Measurements from ENCODE around the gene TRIM34. TPM values are rescaled to one million over a fixed set of nuclear protein-coding genes. Genes with fewer than 3 reads are reported as not detected.
A peak's percentile ranks its signal among the peaks of the same experiment; 100 is the strongest.
"Not testable (repeated sequence)": the region's sequence is repeated elsewhere in the genome, so short reads cannot be mapped to it uniquely, and the experiment has no call there.

The TRIM34 gene, protein sequence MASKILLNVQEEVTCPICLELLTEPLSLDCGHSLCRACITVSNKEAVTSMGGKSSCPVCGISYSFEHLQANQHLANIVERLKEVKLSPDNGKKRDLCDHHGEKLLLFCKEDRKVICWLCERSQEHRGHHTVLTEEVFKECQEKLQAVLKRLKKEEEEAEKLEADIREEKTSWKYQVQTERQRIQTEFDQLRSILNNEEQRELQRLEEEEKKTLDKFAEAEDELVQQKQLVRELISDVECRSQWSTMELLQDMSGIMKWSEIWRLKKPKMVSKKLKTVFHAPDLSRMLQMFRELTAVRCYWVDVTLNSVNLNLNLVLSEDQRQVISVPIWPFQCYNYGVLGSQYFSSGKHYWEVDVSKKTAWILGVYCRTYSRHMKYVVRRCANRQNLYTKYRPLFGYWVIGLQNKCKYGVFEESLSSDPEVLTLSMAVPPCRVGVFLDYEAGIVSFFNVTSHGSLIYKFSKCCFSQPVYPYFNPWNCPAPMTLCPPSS
- polyA plus RNA-seq (ENCODE audit: insufficient read length) = 4.5 TPM

DNA sequence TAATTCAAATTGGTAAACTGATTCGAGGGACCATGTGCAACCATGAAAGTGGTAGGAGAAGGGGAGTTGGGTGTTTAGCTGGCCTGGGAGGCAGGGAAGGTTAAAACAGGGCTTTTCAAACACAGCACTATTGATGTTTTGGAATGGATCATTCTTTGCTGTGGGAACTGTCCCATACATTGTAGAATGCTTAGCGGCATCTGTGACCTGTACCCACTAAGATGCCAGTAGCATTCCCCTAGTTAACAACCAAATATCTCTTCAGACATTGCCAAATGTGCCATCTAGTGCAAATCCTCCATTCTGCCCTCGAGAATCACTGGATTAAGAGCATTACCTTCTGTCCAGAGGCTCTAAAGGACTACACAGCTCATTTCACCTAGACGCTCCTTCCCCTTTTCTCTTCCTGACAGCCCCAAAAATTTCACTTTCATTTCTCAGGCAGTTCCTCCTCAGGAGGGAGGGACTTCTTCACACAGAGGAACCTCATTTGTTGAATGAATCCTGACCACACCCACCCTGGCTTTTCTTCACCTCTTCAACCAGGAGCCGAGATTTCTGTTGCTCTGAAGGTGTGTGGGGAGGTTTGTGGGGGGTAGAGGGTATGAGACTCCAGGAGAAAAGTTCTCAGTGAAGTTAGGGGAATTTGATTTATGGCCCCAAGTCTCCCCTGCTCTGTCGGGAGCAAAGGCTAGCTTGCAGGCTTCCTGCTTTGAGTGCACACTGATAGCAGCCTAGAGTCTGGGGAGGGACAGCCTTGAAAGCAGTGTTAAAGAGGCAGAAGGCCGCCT is at the start of gene TRIM34:
TRIM34 (plus strand) TSS at position 513 of the 791 bp plus-strand sequence. CDS start 7,331 bp downstream, outside the sequence.
- DNase-seq (ENCODE audit: low read depth) = peak; percentile 71

DNA sequence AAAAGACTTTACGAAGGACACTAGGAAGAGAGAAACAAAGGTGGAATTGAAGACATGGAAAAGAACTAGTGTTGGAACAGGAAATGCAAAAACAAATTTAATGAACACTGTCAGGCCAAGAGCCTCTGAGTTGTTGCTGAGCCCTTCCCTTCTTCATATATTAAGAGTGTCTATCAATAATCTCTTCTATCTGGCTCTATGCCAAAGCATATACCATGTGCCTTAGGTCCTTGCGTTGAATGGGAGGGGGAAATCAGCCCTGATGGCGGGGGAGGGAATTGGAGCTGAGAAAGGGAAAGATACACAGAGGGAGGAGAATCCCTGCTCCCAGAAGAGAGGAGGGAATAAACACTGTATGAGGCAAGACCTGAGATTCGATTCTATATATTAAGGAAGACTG is 49.6 kb upstream of the TRIM34 start:
- no peak for DNase-seq (ENCODE audit: low read depth)

DNA sequence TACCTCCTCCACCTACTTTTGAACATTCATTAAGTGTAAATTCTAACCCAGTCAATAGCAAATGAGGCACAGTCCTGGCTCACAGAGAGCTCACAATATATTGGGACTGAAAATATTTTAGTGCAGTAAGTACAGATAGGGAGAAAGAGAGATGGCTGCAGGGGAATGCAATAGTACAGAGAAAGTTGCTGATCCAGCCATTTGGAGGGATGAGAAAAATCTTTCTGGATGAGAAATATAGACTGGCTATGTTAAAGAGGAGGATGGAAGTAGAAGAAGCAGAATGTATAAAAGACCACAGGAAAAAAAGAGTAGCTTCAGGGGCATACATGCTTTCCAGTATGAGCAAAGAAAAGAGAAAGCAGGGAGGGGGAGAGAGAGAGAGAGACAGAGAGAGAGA is 47.7 kb upstream of the TRIM34 start:
- no peak for DNase-seq (ENCODE audit: low read depth)

DNA sequence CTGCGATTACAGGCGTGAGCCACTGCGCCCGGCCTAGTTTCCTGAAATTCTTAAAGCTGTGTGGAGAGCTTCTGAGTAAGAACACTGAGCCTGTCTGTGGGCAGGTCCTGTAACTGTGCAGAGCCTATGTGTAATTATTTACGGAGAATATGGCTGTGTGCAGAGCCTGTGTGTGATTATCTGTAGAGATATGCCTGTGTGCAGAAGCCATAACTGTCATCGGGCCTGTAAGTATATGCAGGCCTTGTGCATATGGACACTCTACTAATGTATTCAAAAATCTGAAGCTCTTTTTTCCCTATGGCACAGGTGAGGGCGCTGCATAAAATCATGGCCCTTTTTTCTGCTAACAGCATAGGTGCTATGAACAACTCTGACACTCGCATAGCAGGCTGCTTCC is 44.2 kb upstream of the TRIM34 start, which contains the start of gene OR52B6:
OR52B6 (plus strand) TSS at position 301 of the 400 bp plus-strand sequence; CDS start at position 301, 0 bp downstream.
- no peak for DNase-seq (ENCODE audit: low read depth)

DNA sequence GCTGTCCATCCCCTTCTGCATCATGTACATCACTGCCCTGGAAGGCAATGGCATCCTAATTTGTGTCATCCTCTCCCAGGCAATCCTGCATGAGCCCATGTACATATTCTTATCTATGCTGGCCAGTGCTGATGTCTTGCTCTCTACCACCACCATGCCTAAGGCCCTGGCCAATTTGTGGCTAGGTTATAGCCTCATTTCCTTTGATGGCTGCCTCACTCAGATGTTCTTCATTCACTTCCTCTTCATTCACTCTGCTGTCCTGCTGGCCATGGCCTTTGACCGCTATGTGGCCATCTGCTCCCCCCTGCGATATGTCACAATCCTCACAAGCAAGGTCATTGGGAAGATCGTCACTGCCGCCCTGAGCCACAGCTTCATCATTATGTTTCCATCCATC is 43.8 kb upstream of the TRIM34 start:
- DNase-seq (ENCODE audit: low read depth) = no peak

DNA sequence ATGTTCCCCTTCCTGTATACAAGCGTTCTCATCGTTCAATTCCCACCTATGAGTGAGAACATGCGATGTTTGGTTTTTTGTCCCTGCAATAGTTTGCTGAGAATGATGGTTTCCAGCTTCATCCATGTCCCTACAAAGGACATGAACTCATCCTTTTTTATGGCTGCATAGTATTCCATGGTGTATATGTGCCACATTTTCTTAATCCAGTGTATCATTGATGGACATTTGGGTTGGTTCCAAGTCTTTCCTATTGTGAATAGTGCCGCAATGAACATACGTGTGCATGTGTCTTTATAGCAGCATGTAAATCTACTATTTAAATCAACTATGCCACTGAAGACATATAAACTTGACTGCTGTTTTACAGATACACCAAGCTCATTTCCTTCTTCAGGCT is 40.3 kb upstream of the TRIM34 start:
- DNase-seq (ENCODE audit: low read depth) = not testable (repeated sequence)

DNA sequence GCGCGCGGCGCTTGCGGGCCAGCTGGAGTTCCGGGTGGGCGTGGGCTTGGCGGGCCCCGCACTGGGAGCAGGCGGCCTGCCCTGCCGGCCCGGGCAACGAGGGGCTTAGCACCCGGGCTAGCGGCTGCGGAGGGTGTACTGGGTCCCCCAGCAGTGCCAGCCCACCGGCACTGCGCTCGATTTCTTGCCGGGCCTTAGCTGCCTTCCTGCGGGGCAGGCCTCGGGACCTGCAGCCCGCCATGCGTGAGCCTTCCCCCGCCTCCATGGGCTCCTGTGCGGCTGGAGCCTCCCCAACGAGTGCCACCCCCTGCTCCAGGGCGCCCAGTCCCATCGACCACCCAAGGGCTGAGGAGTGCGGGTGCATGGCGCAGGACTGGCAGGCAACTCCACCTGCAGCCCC is 34.9 kb upstream of the TRIM34 start:
- not testable (repeated sequence) for DNase-seq (ENCODE audit: low read depth)

DNA sequence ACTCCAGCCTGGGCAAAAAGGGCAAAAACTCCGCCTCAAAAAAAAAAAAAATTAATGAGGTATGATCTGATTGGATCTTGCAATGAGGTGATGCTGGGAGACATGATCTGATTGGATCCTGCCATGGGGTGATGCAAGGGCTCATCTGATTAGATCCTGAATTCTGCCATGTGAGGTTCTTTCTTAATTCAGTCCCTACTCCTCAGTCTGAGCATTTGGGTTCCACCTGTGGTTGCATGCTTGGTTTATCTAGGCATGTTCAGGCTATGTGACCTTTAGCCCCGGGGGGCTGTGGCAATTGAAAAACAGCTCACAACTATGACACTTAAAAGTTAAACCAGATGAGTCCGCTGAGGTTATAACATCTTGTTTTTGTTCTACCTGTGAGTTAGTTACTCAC is 33.2 kb upstream of the TRIM34 start:
- DNase-seq (ENCODE audit: low read depth) = no peak

DNA sequence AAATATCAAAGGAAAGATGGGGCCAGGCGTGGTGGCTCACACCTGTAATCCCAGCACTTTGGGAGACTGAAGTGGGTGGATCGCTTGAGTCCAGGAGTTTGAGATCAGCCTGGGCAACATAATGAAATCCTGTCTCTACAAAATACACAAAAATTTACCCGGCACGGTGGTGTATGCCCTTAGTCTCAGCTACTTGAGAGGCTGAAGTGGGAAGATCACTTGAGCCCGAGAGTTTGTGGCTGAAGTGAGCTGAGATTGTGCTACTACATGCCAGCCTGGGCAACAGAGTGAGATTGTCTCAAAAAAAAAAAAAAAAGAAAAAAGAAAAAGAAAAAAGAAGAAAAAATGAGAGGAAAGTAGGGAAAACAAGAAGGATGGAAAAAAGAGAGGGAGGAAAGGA is 32.2 kb upstream of the TRIM34 start:
- DNase-seq (ENCODE audit: low read depth) = no peak

DNA sequence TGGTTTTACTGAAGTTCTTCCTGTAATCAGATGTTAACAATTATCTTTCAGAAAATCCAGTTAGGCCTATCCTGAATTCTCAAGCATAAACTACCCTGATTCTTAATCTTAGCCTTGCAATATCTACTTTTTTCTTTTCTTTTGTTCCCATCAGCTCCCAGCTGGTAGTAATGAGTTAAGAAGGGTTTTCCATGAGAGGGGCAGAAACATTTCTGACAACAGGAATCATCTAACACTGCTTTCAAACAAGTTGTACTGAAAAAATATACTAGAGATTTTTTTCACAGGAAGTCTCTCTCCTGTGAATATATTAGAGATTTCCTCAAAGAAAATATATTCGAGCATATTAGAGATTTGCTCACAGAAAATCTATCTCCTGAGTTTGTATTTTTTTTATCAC is 31.7 kb upstream of the TRIM34 start:
- no peak for DNase-seq (ENCODE audit: low read depth)

DNA sequence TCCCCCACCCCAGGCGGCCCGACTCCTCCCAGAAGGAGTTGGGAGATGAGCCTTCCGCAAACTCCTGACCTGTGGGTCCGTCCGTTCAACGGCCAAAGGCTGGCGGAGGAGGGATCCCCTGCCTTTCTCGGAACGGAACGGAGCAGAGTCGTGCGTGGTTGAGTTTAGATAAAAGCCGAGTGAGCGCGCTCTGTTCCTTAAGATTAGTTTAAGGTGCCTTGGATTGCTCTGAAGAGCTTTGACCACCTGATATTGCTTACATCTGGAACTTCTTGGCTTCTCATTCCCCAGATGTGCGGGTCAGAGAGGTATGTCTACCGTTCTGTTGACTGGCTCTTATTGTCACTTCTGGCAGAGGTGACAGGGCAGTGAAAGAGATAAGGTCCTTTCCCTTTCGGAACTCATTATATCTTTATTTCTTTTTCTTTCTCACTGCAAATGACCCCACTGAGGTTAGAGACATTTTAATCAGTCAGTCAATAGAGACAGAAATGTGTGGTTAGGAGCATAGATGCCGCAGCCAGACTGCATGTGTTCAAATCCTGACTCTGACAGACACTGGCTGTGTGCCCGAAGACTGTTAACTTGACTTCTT is 28.1 kb upstream of the TRIM34 start, which contains the start of gene TRIM6:
TRIM6 (plus strand) TSS at position 31 of the 595 bp plus-strand sequence; CDS start at position 292, 261 bp downstream.
- no peak for DNase-seq (ENCODE audit: low read depth)

DNA sequence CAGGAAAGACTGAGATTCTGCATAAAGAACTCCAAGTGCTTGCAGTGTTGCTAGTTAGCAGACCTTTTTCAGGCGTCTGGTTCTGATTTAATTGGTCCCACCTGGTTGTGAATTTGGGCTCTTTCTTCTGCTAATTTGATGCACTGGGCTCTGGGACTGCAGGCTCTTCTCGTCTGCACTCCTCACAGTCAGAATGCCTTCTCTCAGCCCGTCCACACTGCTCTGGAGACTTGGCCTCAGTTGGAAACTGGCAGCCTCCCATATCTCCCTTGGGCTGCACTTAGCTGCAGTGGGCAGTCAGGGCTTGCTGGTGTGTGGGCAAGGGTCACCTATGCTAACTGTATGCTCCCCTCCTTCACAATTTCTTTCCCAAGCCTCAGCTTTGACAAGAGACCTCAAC is 26.8 kb upstream of the TRIM34 start:
- DNase-seq (ENCODE audit: low read depth) = no peak

DNA sequence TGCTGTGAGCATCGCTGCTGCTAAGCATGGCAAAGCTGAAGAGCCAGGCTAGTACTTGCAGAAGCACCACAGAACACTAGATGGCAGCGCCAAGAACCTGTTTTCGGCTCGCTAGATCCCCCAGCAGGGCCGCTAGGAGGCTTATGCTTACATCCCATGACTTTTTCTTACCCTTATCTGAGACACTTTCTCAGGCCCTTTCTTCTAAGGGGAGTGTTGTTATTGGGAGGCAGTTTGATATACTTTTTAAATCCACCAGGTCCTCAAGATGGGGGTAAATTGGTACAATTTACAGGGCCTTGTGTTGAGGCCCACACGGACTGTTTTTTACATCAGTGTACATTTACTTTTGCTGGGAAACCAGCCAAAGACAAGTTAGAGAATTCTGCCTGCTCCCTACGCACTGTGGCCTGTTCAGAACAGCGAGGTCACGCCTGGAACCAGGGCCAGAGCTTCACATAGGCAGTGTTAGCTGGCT is 24.4 kb upstream of the TRIM34 start:
- DNase-seq (ENCODE audit: low read depth) = no peak

DNA sequence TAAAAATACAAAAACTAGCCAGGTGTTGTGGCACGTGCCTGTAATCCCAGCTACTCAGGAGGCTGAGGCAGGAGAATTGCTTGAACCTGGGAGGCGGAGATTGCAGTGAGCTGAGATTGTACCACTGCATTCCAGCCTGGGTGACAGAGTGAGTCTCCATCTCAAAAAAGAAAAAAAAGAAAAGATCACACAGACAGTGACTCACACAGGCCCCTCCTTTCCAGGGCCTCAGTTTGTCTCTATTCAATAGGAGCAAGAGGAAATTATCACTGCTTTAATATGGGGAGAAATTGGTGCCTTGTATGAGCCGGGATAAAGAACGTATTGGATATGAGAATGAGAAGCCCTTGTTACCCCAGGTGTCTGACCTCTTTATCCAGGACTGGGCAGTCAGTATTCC is 22.0 kb upstream of the TRIM34 start:
- DNase-seq (ENCODE audit: low read depth) = not testable (repeated sequence)

DNA sequence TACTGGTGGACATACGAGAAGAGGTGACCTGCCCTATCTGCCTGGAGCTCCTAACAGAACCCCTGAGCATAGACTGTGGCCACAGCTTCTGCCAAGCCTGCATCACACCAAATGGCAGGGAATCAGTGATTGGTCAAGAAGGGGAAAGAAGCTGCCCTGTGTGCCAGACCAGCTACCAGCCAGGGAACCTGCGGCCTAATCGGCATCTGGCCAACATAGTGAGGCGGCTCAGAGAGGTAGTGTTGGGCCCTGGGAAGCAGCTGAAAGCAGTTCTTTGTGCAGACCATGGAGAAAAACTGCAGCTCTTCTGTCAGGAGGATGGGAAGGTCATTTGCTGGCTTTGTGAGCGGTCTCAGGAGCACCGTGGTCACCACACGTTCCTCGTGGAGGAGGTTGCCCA is 21.5 kb upstream of the TRIM34 start:
- DNase-seq (ENCODE audit: low read depth) = no peak

DNA sequence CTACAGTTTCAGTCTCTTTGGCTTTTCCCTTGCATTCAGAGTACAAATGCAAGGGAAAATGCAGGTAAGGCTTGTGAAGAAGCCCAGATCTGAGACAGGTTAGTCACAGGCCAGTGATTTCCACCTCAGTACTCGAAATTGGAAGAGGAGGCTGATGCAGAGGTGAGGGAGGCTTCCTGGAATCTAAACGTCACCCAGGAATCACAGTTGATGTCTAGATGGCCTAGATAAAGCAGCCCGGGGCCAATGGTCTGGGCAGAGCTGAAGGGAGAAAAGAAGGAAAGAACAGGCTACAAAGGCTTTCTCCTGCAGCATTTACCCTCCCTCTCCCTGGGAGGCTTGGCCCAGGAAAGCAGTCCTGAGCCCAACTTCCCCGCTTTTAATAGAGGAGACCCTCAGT is 19.9 kb upstream of the TRIM34 start:
- DNase-seq (ENCODE audit: low read depth) = no peak

DNA sequence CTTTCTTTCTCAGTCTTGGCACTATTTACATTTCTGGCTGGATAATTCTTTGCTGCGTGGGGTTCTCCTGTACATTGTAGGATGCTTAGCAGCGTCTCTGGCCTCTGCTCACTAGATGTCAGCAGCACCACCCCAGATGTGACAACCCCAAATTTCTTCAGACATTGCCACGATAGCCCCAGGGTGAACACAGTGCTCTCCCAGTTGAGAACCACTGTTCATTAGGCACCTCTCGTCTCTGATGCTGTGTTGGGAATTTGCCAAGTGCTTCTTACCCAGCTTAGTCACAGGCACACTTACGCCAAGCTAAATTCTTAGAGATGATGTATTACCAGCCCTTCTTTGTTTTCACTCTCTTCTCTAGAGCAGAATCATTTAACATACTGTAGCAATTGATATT is 19.0 kb upstream of the TRIM34 start:
- DNase-seq (ENCODE audit: low read depth) = no peak

DNA sequence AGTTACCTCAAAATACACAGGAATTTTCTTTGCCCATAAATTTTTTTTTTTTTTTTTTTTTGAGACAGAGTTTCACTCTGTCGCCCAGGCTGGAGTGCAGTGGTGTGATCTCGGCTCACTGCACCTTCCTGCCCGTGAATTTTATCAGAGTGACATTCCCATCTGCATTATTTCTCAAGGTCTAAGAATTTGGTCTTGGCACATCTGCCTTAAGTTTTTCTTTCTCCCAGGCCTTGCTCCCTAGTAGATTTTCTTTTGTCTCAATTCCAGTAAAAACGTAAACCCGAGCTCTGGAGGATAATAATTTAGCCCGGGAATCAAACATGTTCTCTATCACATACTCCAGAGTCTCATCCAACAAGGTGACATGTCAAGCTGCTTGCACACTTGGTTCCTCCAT is 16.0 kb upstream of the TRIM34 start:
- no peak for DNase-seq (ENCODE audit: low read depth)

DNA sequence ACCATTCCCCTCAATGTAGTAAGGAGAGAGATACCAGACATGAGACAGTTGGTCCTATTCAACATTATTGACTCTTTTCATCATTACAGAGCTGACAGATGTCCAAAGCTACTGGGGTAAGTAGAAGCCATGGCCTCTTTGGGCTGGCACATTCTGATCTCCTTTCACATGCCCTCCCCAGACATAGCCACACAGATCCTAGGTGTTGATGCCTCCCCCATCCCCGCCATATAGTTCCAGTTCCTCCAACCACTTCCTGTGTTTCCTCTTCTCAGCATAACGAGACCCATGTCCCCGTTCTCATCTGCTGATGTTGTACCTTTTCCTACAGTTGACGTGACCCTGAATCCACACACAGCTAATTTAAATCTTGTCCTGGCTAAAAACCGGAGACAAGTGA is 14.4 kb upstream of the TRIM34 start:
- DNase-seq (ENCODE audit: low read depth) = no peak

DNA sequence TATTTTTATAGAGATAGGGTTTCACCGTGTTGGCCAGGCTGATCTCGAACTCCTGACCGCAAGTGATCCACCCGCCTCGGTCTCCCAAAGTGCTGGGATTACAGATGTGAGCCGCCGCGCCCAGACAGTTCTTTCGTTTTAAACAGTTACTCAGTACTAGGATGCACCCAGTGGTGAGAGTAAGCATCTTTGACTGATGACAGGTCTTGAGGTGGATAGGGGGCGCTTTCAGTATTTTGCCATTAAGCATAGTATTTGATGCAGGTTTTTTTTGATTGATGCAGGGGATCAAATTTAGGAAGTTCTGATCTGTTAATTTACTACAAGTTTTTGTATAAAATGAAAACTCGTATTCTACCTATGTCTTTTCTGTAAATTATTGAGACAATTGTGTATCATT is 13.2 kb upstream of the TRIM34 start:
- DNase-seq (ENCODE audit: low read depth) = no peak

DNA sequence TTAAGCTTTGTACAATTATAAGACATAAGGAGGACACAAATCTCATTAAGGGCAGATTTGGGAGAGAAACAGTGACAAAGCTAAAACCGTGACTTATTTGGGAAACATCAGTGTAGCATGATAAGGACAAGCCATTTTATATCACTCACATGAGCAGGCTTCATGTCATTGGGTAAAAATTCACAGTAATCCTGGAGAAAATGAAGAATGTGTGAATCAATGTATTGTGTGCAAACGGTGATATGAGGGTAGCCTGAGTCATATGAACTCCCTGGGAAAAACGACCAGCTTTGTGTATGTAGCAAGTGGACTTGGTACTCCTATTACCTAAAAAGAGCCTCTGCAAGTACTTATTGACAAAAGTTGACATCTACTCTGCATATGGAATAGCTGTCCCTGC is 6.0 kb upstream of the TRIM34 start:
- no peak for DNase-seq (ENCODE audit: low read depth)
